K562 (cell line): ENCODE measurements around the gene SCN2B. TPM values are rescaled to one million over a fixed set of nuclear protein-coding genes. Genes with fewer than 3 reads are reported as not detected.

ENCODE experiments used
- ATAC-seq: fragments of 200-7000 bp; cut with Tn5 transposase; 3 replicates; pipeline ENCODE4 v1.9.1; 2020; ENCODE audit warnings: moderate library complexity
- BruUV-seq: library from RNA; stranded (reverse); fragments of 400-500 nt; replicated peaks from 2 replicates; lab custom pipeline; 2021; lab: Mats Ljungman, UMichigan
- CTCF ChIA-PET: fragments of 300-600 bp; formaldehyde crosslinking; extraction: SDS; loops from one replicate; lab custom pipeline; 2021; ENCODE audit warnings: low intra/inter-chr PET ratio; lab: Yijun Ruan, JAX
- POLR2A ChIA-PET: fragments of 300-600, 350-650 bp; sonication (Branson Sonifier 250); formaldehyde crosslinking; extraction: SDS; loops from one replicate; lab custom pipeline; 2021; ENCODE audit warnings: antibody characterized with exemption, inconsistent platforms; lab: Yijun Ruan, JAX
- DNase-seq, 4 experiments: peaks; one replicate each; pipeline versions ENCODE4 v3.0.0 to v3.0.0-alpha.2; 2011 to 2018; ENCODE audit warnings: low spot score in 3 of 4, mixed read lengths in 3 of 4; ENCODE audit errors: extremely low read depth in 1 of 4
- FAIRE-seq: peaks from 2 replicates; lab custom pipeline; 2011; peaks lifted over from hg19 to GRCh38; lab: Jason Lieb, UNC
- H2AFZ ChIP-seq: 2 replicates; pipeline ENCODE4 v1.6.0; 2011; ENCODE audit warnings: low read depth, low read length, control low read depth, inconsistent platforms
- H3K27ac ChIP-seq: fragments of 200-600 bp; 3 replicates; pipeline ENCODE4 v1.8.0; 2011; ENCODE audit warnings: low read depth, mild to moderate bottlenecking, control low read depth, inconsistent platforms, low read length, moderate library complexity, mixed read lengths; ENCODE audit errors: extremely low read depth
- H3K27me3 ChIP-seq, 2 experiments: fragments of 300-600 bp in 1 of 2; 2 replicates in 1 of 2; 3 replicates in 1 of 2; pipeline versions ENCODE4 v1.6.0 to v1.8.0; 2011; ENCODE audit warnings: inconsistent platforms in 2 of 2, low read length in 2 of 2, mild to moderate bottlenecking in 1 of 2, mixed read lengths in 1 of 2, moderate library complexity in 1 of 2; ENCODE audit not compliant: control insufficient read depth in 2 of 2, insufficient read depth in 2 of 2
- H3K36me3 ChIP-seq: fragments of 300-600 bp; 3 replicates; pipeline ENCODE4 v1.8.0; 2011; ENCODE audit warnings: mild to moderate bottlenecking, low read length, inconsistent platforms; ENCODE audit not compliant: control insufficient read depth, insufficient read depth
- H3K4me1 ChIP-seq, 2 experiments: fragments of 200-600 bp in 1 of 2; replicated peaks in 1 of 2; 2 replicates in 1 of 2; 3 replicates in 1 of 2; pipeline versions ENCODE4 v1.5.1 to v1.8.0; 2011; ENCODE audit warnings: inconsistent platforms in 2 of 2, low read length in 2 of 2, mild to moderate bottlenecking in 1 of 2, mixed read lengths in 1 of 2, moderate library complexity in 1 of 2; ENCODE audit not compliant: control insufficient read depth in 2 of 2, insufficient read depth in 2 of 2
- H3K4me2 ChIP-seq: 2 replicates; pipeline ENCODE4 v1.6.1; 2011; ENCODE audit warnings: low read length, control low read depth, inconsistent platforms, mixed read lengths; ENCODE audit not compliant: insufficient read depth
- H3K4me3 ChIP-seq: fragments of 200-600 bp; sonication (generic), shearing (Covaris generic); 2 replicates; pipeline ENCODE4 v1.5.1; 2016; ENCODE audit warnings: control low read depth, inconsistent platforms
- H3K79me2 ChIP-seq: fragments of 200-600 bp; 3 replicates; pipeline ENCODE4 v1.8.0; 2011; ENCODE audit warnings: low read length, inconsistent platforms; ENCODE audit not compliant: control insufficient read depth, insufficient read depth
- H3K9ac ChIP-seq, 2 experiments: 2 replicates each; pipeline versions ENCODE4 v1.6.0 to v1.6.1; 2011; ENCODE audit warnings: low read depth in 2 of 2, low read length in 2 of 2, control low read depth in 1 of 2, inconsistent platforms in 1 of 2, mild to moderate bottlenecking in 1 of 2, mixed read lengths in 1 of 2; ENCODE audit not compliant: insufficient read depth in 1 of 2
- H3K9me1 ChIP-seq: one replicate; pipeline ENCODE4 v1.6.0; 2011; ENCODE audit warnings: inconsistent platforms, mild to moderate bottlenecking, low read length, moderate library complexity; ENCODE audit not compliant: control insufficient read depth, insufficient read depth
- H3K9me3 ChIP-seq: replicated peaks from 2 replicates; pipeline ENCODE4 v1.5.1; 2011; ENCODE audit warnings: low read depth, low read length, inconsistent platforms; ENCODE audit not compliant: control insufficient read depth, insufficient read depth
- H4K20me1 ChIP-seq: replicated peaks from 2 replicates; pipeline ENCODE4 v1.6.1; 2011; ENCODE audit warnings: low read length, inconsistent platforms, mixed read lengths; ENCODE audit not compliant: control insufficient read depth, insufficient read depth
- ESRRA ChIP-seq: fragments of 450-650 bp; IDR thresholded peaks from 2 replicates; pipeline ENCODE4 v1.6.1; 2014; ENCODE audit warnings: low read depth, mild to moderate bottlenecking, moderate library complexity, borderline replicate concordance
- FOXK1 ChIP-seq: sonication (generic); formaldehyde crosslinking; IDR thresholded peaks from 2 replicates; pipeline ENCODE4 v1.8.0; 2022; ENCODE audit warnings: missing genetic modification reagents, mild to moderate bottlenecking, borderline replicate concordance
- IRF9 ChIP-seq: fragments of 450-650 bp; IDR thresholded peaks from 2 replicates; pipeline ENCODE4 v1.6.1; 2016; ENCODE audit warnings: missing biosample characterization, missing genetic modification characterization
- PHF20 ChIP-seq: fragments of 450-650 bp; IDR thresholded peaks from 2 replicates; pipeline ENCODE4 v1.6.1; 2018; ENCODE audit not compliant: partially characterized antibody
- SREBF2 ChIP-seq: sonication (generic); formaldehyde crosslinking; IDR thresholded peaks from 2 replicates; pipeline ENCODE4 v1.4.0; 2020; ENCODE audit warnings: mild to moderate bottlenecking, missing genetic modification reagents
- TRIM25 ChIP-seq: fragments of 450-650 bp; IDR thresholded peaks from 2 replicates; pipeline ENCODE4 v1.7.0; 2016; ENCODE audit warnings: borderline replicate concordance
- USF1 ChIP-seq: sonication (generic); formaldehyde crosslinking; IDR thresholded peaks from 2 replicates; pipeline ENCODE4 v1.9.0; 2022; ENCODE audit warnings: mild to moderate bottlenecking, missing genetic modification reagents
- ZNF518B ChIP-seq: fragments of 250-450 bp; sonication (Bioruptor Pico); IDR thresholded peaks from 2 replicates; pipeline ENCODE4 v1.5.0; 2021; ENCODE audit warnings: mild to moderate bottlenecking, moderate library complexity
- WGBS: fragments of 100-300 bp; shearing (Covaris generic); methylation state at CpG from one replicate; pipeline ENCODE4 v1.1.6; 2016; ENCODE audit warnings: low coverage, mixed read lengths; ENCODE audit not compliant: insufficient coverage; ENCODE audit errors: missing lambda C conversion rate; 5-methylcytosine and 5-hydroxymethylcytosine counted together
- in situ Hi-C: fragments of 300-500 bp; cut with MboI; formaldehyde crosslinking; loops from 4 replicates; pipeline ENCODE4 v1.15.0; 2018; ENCODE audit warnings: inconsistent platforms, mixed read lengths
- intact Hi-C: fragments of 100-400 bp; cut with micrococcal nuclease; formaldehyde crosslinking; loops from 2 replicates; pipeline ENCODE4 v1.14.2; 2022
- polyA plus RNA-seq, 8 experiments: library from polyadenylated mRNA; depleted of rRNA in 4 of 8; stranded (reverse) in 5 of 8; unstranded in 3 of 8; fragments of >200 nt; fragmentation: Nextera tagmentation in 2 of 8; fragmentation: Illumina TruSeq in 1 of 8; extraction: Ambion mirVana in 2 of 8; extraction: Trizol in 1 of 8; gene quantifications; 2 replicates each; pipeline versions ENCODE4 v1.2.1 to v1.2.3, GENCODE V29; 2011 to 2014; ENCODE audit warnings: inconsistent platforms in 1 of 8, missing spikeins in 1 of 8
- total RNA-seq, 7 experiments: library from RNA; depleted of rRNA in 6 of 7; stranded (reverse); fragments of >200 nt in 6 of 7; fragmentation: Illumina TruSeq in 2 of 7; extraction: Trizol in 2 of 7; gene quantifications; 2 replicates each; pipeline versions ENCODE4 v1.2.1 to v1.2.3, GENCODE V29; 2011 to 2021; ENCODE audit warnings: low replicate concordance in 1 of 7

Gene SCN2B
- total and polyA plus RNA-seq, 9 of the 15 experiments (the other 6 are each of a cell fraction or from before 2014, with no cell fraction given) = not detected

GRCh38 chr11:118193910-118194566 is 17.6 kb upstream of the SCN2B start:
- no peaks in the 10 kb centered on the region for H3K79me2 ChIP-seq
- no peak overlapping the region for H3K9ac ChIP-seq
- intact Hi-C loops (no loop called here), in situ Hi-C loops (no loop called here)
- H3K36me3 ChIP-seq = no peaks in the 10 kb centered on the region
- no TSS peak for BruUV-seq
- WGBS = 2% methylated on average over 6 of the region's 6 CpGs
- no peaks in the 10 kb centered on the region for H3K9me3 ChIP-seq
- peaks cover 0 to 15% of the 10 kb centered on the region in 2 experiments; a peak in 3 of 5 replicates for H3K27me3 ChIP-seq
- no peak overlapping the region for H2AFZ ChIP-seq
- H3K27ac ChIP-seq = no peak overlapping the region
- H3K4me3 ChIP-seq = no peak overlapping the region
- 0 out of 5 replicates have a peak, but pooled peaks cover 0 to 3% of the 10 kb centered on the region in 2 experiments for H3K4me1 ChIP-seq
- H4K20me1 ChIP-seq = no peaks in the 10 kb centered on the region
- no peaks in the 10 kb centered on the region for H3K9me1 ChIP-seq
- ATAC-seq = no peak
- DNase-seq = no peak
- H3K4me2 ChIP-seq = no peak overlapping the region
- ChIA-PET POLR2A (interaction anchor here (0.6 kb wide), 1 partner anchor 9 kb away, joined by 4 read pairs; no protein-coding TSS in a partner anchor), CTCF (no interaction called here)
- FAIRE-seq = no peak
- no peak for TF ChIP-seq ZNF518B (CRISPR knock-in tag)
- no peak for TF ChIP-seq SREBF2
- no peak for TF ChIP-seq FOXK1 (CRISPR knock-in tag)
- no peak for TF ChIP-seq ESRRA
- no peak for TF ChIP-seq TRIM25
- no peak for TF ChIP-seq IRF9
- TF ChIP-seq USF1 (CRISPR knock-in tag) = no peak
- no peak for TF ChIP-seq PHF20
